ENCODE measurements around the gene CHM.
"Not testable (repeated sequence)": the region's sequence is repeated elsewhere in the genome, so short reads cannot be mapped to it uniquely, and the experiment has no call there.

The CHM gene, protein sequence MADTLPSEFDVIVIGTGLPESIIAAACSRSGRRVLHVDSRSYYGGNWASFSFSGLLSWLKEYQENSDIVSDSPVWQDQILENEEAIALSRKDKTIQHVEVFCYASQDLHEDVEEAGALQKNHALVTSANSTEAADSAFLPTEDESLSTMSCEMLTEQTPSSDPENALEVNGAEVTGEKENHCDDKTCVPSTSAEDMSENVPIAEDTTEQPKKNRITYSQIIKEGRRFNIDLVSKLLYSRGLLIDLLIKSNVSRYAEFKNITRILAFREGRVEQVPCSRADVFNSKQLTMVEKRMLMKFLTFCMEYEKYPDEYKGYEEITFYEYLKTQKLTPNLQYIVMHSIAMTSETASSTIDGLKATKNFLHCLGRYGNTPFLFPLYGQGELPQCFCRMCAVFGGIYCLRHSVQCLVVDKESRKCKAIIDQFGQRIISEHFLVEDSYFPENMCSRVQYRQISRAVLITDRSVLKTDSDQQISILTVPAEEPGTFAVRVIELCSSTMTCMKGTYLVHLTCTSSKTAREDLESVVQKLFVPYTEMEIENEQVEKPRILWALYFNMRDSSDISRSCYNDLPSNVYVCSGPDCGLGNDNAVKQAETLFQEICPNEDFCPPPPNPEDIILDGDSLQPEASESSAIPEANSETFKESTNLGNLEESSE

DNA sequence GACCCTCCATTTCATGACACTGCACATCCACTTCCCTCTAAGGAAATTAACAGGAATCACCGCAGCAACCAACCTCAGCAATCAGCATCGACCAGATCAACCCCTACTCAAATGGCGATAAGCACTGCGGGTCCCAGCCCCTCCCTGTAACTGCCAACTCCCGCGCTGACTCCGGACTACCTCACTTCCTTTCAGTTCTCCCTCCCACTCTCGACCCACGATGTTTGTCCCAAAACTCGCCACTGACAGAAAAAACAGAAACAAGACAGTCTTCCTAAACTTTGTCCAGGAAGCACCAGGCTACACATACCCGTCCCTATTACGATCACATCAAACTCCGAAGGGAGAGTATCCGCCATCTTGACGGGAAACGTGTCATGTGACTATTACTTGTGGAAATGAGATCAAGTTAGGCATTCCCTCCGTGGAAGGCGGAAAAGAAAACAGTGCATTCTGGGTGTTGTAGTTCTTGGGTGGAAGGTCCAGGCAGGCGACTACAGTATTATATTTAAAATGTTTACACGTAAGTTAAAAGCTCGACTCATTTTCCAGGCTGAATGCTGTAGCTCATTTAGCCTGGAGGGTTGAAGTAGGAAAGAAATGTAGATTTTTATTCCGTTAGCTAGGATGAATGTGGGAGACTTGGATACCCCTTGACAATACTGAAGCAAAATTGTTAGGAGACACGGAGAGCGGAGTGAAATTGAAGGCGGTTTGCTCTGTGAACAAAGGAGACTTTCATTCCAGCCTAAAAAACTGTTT lies at the start of gene CHM:
CHM (minus strand) TSS at position 385 of the 762 bp plus-strand sequence; CDS start at position 359, 26 bp downstream.
- DNase-seq (ENCODE audit: low spot score), result peak; percentile 82

- DNase-seq (ENCODE audit: low spot score), result no peak
Observed at GRCh38 chrX:86078650-86079049, 31.3 kb upstream of the CHM start.

DNA sequence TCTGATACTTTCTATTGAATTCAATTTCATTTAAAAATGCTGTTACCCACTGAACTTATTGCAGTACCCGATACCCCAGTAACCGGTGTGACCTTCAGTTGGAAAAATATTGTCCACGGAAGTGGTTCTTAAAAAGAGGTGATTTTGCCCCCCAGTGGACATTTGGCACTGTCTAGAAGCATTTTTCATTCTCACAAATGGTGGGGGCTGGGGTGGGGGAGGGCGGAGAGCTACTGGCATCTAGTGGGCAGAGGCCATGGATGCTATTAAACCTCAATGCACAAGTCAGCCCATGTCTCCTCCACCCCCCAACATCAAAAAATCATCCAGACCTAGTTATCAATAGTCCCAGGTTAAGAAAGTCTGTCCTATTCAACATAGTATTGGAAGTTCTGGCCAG lies 19.6 kb upstream of the CHM start:
- no peak for DNase-seq (ENCODE audit: low spot score)

GRCh38 chrX:86061407-86061806 lies 14.0 kb upstream of the CHM start:
- no peak for DNase-seq (ENCODE audit: low spot score)

GRCh38 chrX:86051741-86052140 lies 4.4 kb upstream of the CHM start:
- no peak for DNase-seq (ENCODE audit: low spot score)

DNA sequence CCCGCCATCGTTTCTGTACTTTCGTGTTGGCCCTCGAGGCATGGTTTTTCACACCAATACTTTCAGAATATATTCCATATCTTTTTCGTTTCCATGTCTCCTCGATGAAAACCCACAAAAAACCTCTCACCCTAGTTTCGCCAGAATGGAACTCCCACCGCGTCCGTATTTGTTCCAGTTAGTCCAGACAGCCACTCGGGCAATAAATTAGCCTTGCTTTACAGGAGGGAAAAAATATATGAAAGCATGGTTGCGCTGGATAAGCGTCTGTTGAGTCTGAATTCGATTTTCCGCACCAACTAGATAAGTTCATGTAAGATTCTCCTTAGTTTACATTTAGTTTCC lies 550 bp upstream of the CHM start:
- no peak for DNase-seq (ENCODE audit: low spot score)

- no peak for DNase-seq (ENCODE audit: low spot score)
Observed at GRCh38 chrX:86044216-86044615, 3.1 kb downstream of the CHM start.

- DNase-seq (ENCODE audit: low spot score), result no peak
Observed at GRCh38 chrX:86039625-86040568, 7.5 kb downstream of the CHM start.

GRCh38 chrX:86033385-86033784 lies 14.0 kb downstream of the CHM start:
- no peak for DNase-seq (ENCODE audit: low spot score)

DNA sequence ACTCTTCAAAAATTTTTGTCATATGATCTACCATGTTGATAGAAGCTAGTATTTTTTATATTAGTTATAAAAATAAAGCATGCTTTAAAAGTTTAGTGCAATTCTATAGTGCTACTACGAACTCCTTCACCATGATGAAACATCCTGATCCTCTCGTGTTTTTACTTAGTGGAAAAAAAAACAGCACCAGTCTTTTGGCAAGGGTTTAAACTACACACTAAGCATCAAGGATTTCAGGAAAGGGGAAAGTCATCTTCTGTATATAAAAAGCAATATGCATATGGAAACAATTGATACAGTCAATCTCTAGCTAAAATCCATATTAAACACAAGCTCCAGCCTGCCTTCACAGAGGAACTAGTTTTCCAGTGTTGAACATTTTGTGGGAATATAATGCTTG lies 18.7 kb downstream of the CHM start:
- DNase-seq (ENCODE audit: low spot score), result no peak

- no peak for DNase-seq (ENCODE audit: low spot score)
Observed at GRCh38 chrX:86023811-86024210, 23.5 kb downstream of the CHM start.

DNA sequence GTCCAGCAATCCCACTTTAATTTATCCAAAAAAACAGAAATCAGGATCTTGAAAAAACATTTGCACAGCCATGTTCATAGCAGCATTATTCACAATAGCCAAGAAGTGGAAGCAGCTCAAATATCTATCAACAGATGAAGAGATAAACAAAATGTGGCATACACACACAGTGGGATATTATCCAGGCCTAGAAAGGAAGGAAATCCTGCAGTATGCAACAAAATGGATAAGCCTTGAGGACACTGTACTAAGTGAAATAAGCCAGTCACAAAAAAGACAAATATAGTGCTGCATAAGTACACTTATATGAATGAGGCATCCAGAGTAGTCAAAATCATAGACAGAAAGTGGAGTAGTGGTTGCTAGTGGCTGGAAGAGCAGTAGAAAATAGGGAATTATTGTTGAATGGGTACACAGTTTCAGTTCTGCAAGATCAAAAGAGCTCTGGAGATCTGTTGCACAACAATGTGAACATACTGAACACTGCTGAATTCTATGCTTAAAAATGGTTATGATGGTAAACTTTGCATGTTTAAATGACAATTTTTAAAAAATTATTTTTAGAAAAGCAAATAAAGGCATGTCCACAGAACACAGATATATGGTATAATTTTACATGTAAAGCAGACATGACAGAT lies 25.6 kb downstream of the CHM start:
- DNase-seq (ENCODE audit: low spot score), result no peak

- DNase-seq (ENCODE audit: low spot score), result no peak
Observed at GRCh38 chrX:86016139-86016538, 31.2 kb downstream of the CHM start.

DNA sequence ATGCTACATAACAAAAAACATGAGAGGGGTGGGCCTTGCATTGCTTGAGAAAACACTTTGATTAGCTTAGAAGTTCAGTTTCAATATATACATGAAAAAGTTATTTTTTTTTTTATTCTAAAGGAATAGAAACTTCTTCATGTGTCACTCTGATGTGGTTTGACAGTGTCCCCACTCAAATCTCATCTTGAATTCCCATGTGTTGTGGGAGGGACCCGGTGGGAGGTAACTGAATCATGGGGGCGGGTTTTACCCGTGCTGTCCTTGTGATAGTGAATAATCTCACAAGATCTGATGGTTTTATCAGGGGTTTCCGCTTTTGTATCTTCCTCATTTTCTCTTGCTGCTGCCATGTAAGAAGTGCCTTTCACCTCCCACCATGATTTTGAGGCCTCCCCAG lies 32.4 kb downstream of the CHM start:
- DNase-seq (ENCODE audit: low spot score), result not testable (repeated sequence)

GRCh38 chrX:86014421-86014820 lies 32.9 kb downstream of the CHM start:
- DNase-seq (ENCODE audit: low spot score), result no peak

DNA sequence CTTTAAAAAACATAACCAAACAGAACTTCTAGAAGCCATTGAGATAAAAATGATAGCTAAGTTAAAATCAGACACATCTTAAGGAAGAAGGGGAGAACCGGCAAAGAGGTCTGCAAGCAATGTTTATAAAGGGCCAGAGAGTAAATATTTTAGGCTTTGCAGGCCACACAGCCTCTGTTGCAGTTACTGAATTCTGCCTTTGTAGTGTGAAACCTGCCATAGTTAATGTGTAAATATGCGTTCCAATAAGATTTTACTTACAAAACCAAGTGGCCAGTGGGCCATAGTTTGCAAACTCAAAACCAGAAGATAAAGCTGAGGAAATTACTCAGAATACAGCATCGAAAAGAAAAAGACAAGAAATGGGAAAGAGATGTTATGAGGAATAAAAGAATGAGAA lies 33.6 kb downstream of the CHM start:
- DNase-seq (ENCODE audit: low spot score), result no peak

- no peak for DNase-seq (ENCODE audit: low spot score)
Observed at GRCh38 chrX:86012188-86012587, 35.2 kb downstream of the CHM start.

DNA sequence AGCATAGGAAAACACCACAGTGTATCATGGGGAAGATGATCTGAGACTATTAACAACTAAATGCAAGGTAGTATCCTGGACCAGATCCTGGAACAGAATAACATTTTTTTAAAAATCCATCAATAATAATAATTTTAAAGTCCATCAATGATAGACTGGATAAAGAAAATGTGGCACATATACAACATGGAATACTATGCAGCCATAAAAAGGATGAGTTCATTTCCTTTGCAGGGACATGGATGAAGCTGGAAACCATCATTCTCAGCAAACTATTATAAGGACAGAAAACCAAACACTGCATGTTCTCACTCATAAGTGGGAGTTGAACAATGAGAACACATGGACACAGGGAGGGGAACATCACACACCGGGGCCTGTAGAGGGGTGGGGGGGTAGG lies 37.6 kb downstream of the CHM start:
- not testable (repeated sequence) for DNase-seq (ENCODE audit: low spot score)

DNA sequence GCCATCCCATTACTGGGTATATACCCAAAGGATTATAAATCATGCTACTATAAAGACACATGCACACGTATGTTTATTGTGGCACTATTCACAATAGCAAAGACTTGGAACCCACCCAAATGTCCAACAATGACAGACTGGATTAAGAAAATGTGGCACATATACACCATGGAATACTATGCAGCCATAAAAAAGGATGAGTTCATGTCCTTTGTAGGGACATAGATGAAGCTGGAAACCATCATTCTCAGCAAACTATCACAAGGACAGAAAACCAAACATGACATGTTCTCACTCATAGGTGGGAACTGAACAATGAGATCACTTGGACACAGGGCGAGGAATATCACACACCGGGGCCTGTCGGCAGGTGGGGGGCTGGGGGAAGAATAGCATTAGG lies 39.5 kb downstream of the CHM start:
- DNase-seq (ENCODE audit: low spot score), result not testable (repeated sequence)

DNA sequence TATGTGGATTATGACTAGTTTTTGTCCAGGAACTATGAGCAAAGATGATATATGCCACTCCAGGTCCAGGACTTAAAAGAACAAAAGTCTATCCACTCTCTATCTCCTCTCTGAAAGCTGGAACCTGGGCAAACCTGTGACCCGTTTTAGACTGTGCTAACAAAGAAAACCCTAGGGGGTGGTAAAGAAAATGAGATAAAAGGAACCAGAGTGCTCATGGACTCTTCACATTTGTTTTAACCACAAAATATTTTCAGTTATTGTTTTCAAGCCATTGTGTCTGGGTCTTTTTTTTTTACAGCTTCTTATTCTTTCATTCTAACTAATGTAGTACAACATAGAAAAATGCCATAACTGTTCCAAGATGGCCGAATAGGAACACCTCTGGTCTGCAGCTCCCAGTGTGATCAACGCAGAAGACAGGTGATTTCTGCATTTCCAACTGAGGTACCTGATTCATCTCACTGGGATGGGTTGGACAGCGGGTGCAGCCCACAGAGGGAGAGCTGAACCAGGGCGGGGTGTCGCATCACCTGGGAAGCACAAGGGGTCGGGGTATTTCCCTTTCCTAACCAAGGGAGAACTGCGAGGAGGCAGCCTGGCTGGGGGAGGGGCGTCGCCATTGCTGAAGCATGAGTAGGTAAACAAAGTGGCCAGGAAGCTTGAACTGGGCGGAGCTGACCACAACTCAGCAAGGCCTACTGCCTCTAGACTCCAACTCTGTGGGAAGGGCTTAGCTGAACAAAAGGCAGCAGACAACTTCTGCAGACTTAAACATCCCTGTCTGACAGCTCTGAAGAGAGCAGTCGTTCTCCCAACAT lies 45.1 kb downstream of the CHM start:
- DNase-seq (ENCODE audit: low spot score), result peak; percentile 15

All from AG08396 (cell line).